HG03135 (cell line): ENCODE measurements around the gene GAB1.

Experiments
- ATAC-seq: cut with Tn5 transposase; IDR thresholded peaks from one replicate; pipeline ENCODE4 v1.9.1; 2021; ENCODE audit warnings: mild to moderate bottlenecking, moderate library complexity; ENCODE audit not compliant: unreplicated experiment

Gene GAB1

GRCh38 chr4:143383005-143383574 lies 46.4 kb downstream of the GAB1 start:
- no peak for ATAC-seq

- no peak for ATAC-seq
These were observed 47.8 kb downstream of the GAB1 start for GRCh38 chr4:143384381-143384994.

- no peak for ATAC-seq
These were observed 50.1 kb downstream of the GAB1 start for GRCh38 chr4:143386812-143387211.

GRCh38 chr4:143389579-143390195 lies 53.0 kb downstream of the GAB1 start:
- ATAC-seq = no peak

DNA sequence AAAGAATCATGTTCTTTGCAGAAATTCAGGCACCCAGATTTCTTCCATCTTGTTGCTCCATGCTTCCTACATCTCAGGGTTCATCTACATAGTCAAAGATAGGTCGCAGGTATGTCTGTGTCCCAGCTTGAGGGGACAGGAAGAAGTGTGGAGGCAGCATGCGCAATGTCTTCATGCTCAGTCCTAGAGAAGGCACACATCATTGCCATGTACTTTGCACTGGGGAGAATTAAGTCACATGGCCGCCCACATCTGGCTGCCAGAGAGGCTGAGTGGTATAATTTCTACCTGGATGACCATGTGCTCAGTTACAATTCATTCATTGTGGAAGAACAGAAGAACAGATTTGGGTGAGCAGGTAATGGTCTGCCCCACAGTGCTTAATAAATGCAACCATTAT lies 54.1 kb downstream of the GAB1 start:
- no peak for ATAC-seq

- no peak for ATAC-seq
These were observed 54.6 kb downstream of the GAB1 start for GRCh38 chr4:143391261-143391660.

DNA sequence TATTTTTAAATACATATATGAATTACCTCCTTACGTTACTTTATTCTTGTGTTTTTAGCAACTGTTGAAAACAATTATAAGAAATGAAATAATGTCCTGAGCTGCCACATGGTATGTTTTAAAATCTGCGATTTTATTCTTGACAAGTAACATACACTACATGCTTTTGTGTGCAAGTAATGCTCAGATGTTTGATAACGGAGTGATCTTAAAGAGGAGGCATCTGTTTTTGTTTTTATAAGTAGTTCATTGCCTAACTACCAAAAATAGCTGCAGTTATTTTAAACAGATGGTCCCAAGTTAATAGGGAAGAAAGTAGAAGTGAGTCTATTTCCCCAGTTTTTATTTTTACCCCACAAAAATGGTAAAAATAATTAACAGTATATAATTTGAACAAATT lies 55.2 kb downstream of the GAB1 start:
- ATAC-seq = no peak

- no peak for ATAC-seq
These were observed 56.5 kb downstream of the GAB1 start for GRCh38 chr4:143393195-143393594.

GRCh38 chr4:143394739-143395453 lies 58.2 kb downstream of the GAB1 start:
- ATAC-seq = no peak

- no peak for ATAC-seq
These were observed 60.0 kb downstream of the GAB1 start for GRCh38 chr4:143396695-143397094.

GRCh38 chr4:143397335-143397734 lies 60.7 kb downstream of the GAB1 start:
- ATAC-seq = no peak

- no peak for ATAC-seq
These were observed 61.2 kb downstream of the GAB1 start for GRCh38 chr4:143397887-143398286.

DNA sequence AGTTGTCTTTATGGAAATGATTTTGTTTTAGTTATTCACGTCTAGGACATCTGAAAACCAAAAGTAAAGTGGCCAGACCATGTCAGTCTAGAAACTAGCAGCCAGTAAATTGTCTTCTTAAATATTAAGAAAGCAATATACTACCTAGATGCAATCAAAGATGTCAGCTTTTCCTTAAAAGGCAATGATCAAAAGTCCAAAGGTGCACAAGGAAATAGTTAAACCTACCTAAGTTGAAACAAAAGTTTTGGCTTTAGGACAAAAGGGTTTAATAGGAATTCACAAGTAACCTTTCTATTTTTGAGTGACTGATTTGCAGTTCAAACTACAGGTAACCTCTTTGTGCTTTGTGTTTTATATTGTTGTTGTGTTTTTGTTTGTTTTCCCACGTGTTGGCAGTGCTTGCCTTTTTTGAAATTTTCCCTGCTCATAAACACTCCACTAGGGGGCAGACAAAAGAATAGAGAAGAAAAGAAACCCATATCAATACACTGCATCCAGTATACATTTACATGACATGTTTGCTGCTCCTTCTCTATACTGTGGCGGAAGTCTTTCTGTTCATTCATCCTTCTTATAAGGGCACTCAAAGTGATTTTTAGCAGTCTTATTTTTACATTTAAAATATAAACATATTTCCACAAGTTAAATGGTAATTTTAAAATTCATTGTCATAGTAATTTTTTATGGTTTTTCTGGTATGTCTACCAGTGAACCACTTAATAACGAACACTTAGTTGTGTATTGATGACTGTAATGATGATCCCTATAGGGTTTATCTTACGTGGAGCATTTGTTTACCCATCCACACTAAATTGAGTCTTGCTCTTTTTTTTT lies 62.7 kb downstream of the GAB1 start:
- peak; percentile 45 for ATAC-seq

DNA sequence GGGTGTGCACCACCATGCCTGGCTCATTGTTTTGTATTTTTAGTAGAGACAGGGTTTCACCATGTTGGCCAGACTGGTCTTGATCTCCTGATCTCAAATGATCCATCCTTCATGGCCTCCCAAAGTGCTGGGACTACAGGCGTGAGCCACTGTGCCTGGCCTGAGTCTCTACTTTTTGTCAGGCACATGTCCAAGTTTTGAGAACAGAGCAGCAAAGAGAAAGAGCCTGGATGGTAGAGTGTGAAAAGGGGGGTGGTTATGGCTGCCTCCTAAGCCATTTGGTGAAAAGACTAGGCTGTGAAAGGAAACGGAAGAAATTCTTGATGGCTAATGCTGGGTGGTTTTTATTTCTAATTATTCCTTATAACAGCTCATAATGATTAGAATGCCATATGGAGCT lies 63.4 kb downstream of the GAB1 start:
- ATAC-seq = no peak

- peak; percentile 38 for ATAC-seq
These were observed 66.3 kb downstream of the GAB1 start for GRCh38 chr4:143402776-143403552.

DNA sequence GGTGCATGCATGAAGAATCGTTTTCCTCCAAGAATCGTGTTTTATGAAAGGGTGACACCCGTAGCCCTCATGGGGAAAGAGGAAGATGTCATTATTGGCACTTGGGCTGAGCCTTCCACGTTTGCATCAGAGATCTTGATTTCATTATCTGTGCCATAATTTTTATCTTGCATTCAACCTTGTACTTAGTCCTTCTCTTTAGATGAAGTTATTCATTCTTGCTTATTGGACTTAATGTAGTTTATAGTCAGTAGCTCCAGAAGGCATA lies 66.8 kb downstream of the GAB1 start:
- no peak for ATAC-seq

- peak; percentile 93 for ATAC-seq
These were observed 67.9 kb downstream of the GAB1 start for GRCh38 chr4:143404555-143404954.

DNA sequence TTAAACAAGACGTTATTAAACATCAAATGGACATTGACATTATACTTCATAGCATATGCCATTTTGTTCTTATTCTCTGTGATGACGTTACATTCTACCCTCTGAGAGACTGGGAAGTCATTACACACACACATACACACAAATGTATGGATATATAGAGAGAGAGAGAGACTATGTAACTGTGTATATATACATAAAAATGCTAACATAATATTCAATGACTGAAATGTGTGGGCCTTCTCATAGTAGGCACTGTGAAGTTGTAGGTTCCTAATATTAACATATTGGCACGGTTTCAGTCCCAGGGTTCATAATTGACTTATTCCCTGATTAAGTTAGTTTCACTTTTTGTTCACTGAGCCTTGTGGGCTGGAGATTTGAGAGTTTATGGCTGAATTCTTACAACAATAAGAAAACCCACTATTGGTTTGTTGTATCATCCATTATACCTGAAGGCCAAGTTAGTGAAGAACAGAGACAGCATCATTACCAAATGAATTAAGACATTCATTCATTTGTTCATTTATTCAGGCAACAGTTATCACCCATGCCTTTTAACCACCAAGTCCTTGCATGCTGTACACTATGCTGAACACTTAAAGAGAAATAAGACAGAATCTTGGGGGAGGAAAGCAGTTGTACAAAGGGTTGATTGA lies 68.5 kb downstream of the GAB1 start:
- no peak for ATAC-seq

- no peak for ATAC-seq
These were observed 69.8 kb downstream of the GAB1 start for GRCh38 chr4:143406523-143406922.

DNA sequence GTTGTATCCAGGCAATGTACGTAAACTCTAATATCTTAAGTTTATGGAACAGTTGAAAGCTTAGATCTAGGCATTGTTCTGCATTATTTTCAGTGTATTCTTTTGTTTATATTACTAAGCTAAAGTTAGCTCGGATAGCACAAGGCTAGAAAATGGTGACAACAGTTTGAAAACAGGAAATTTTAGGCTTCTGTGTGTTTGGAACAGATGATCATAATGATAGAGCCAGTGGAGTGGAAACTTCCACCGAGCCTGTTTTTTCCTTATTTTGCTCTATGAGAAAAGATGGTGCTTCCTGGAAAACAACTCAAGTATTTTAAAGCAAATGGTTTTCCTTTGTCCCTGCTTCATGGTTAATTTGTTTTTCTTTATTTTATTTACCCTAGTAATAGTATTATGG lies 70.8 kb downstream of the GAB1 start:
- no peak for ATAC-seq
